ENCODE data around the gene GRHL3. TPM values are rescaled to one million over a fixed set of nuclear protein-coding genes. Genes with fewer than 3 reads are reported as not detected.
"Not testable (repeated sequence)": the region's sequence is repeated elsewhere in the genome, so short reads cannot be mapped to it uniquely, and the experiment has no call there.

GRHL3 gene
- polyA plus RNA-seq (ENCODE audit: insufficient read length in 3 of 3) = 1 to 10 TPM; 5.2 to 6.7 (median 5.5) TPM
- long read RNA-seq, donor 1 = 0 reads
- long read RNA-seq, donor 2, partial matches to known transcripts = 0 of 2 reads
- long read RNA-seq, donor 2, other reads (novel, unspliced or antisense) = 0 of 2 reads
- long read RNA-seq, donor 3 = 0 reads
- long read RNA-seq, donor 4 = 0 reads
- long read RNA-seq, donor 5, partial matches to known transcripts = 0 of 1 reads
- long read RNA-seq, donor 5, other reads (novel, unspliced or antisense) = 0 of 1 reads
- long read RNA-seq, donor 6 = 0 reads
- long read RNA-seq, donor 7, partial matches to known transcripts = 6 of 7 reads
- long read RNA-seq, donor 7, other reads (novel, unspliced or antisense) = 0 of 7 reads
- long read RNA-seq, donor 8 = 0 reads
- long read RNA-seq, donor 9, partial matches to known transcripts = 5 of 5 reads
- long read RNA-seq, donor 9, other reads (novel, unspliced or antisense) = 0 of 5 reads
- long read RNA-seq, donor 10, partial matches to known transcripts = 0 of 1 reads
- long read RNA-seq, donor 10, other reads (novel, unspliced or antisense) = 0 of 1 reads
- long read RNA-seq, donor 11 = 0 reads
- long read RNA-seq, donor 12, partial matches to known transcripts = 0 of 2 reads
- long read RNA-seq, donor 12, other reads (novel, unspliced or antisense) = 0 of 2 reads
- long read RNA-seq, donor 13, partial matches to known transcripts = 0 of 1 reads
- long read RNA-seq, donor 13, other reads (novel, unspliced or antisense) = 0 of 1 reads
- long read RNA-seq, donor 14 = 0 reads
- long read RNA-seq, donor 15, partial matches to known transcripts = 0 of 1 reads
- long read RNA-seq, donor 15, other reads (novel, unspliced or antisense) = 0 of 1 reads
- long read RNA-seq, donor 16 = 0 reads

DNA sequence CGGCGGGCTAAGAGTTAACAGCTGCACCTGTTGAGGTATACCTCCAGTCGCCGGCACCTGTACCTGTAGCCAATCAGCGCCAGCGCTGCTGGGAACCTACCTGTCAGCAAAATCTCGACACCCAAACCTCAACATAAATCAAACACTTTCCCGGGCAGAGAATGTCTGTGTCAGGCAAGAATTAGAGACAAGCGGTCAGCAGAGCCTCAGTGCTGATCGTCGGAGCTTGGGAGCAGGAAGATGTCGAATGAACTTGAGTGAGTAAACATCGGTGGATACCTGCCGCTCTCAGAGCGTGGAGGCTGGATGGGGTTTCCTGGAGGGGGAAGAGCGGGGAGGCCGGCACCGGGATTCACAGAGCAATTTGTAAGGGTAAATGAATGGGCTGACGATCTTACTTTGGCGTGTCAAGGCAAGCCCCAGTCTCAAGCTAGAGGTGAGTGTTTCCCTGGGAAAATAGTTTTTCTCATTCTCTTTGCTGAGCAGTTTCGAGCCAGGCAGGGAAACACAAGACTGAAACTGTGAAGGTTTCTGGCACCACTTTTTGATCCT, at the start of gene GRHL3:
Gene GRHL3, plus strand, starts transcription at position 46 of the 552 bp plus-strand sequence. Its CDS starts 195 bp downstream, at position 241.
- DNase-seq = peak; percentile 34

- not testable (repeated sequence) for DNase-seq
Observed at GRCh38 chr1:24274203-24275103, 44.7 kb upstream of the GRHL3 start.

DNA sequence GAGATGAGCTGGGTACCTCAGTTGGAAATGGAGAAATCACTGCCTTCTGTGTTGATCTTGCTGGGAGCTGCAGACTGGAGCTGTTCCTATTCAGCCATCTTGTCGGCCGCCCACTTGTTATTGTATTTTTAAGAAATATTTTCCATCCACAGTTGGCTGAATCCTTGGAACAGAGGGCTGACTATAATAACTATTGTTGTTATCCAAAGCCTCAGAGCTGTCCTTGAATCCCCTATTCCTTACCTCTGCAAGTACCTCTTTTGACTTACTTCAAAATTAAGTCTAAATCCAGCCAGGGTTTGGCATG, 44.1 kb upstream of the GRHL3 start:
- no peak for DNase-seq

DNA sequence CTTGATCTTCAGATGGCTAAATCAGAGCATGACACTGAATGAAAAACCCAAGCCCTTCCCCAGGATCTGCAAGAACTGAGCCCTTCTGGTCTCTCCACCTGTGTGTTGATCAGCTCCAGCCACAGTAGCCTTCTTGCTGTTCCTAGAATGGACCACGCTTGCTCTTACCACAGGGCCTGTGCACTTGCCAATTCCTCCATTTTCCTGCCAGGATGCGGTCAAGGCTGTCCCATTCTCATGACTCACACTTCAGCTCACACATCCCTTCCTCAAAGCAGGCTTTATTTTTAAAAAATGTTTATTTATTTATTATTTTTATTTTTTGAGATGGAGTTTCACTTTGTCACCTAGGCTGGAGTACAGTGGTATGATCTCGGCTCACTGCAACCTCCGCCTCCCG, 43.6 kb upstream of the GRHL3 start:
- no peak for DNase-seq

GRCh38 chr1:24276791-24277190, 42.4 kb upstream of the GRHL3 start:
- DNase-seq = no peak

GRCh38 chr1:24277420-24278169, 41.6 kb upstream of the GRHL3 start:
- no peak for DNase-seq

GRCh38 chr1:24278726-24279125, 40.4 kb upstream of the GRHL3 start:
- no peak for DNase-seq

DNA sequence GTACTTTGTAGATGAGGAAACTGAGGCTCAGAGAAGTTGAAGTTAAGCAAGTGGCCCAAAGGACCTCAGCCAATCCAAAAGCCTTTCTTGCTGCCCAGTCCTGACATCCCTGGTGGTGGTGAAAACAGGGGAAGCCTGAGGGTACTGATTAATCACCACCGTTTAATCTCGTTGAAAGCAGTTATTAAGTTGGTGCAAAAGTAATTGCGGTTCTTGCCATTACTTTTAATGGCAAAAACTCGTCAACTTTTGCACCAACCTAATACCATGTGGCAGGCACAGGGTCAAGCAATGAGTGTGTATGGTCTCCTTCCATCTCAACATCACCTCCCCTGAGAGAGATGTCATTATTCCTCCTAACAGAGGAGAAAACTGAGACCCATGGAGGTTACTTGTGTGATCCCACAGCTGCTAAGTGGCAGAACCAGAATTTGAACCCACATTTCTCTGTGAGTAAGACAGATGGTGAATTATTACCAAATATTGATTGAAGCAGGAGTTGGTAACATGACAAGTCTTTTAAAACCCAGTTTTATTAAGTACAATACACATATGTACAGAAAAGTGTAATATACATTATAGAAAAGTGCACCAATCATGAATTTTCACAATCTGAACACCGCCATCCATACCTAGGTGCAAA, 39.4 kb upstream of the GRHL3 start:
- no peak for DNase-seq

DNA sequence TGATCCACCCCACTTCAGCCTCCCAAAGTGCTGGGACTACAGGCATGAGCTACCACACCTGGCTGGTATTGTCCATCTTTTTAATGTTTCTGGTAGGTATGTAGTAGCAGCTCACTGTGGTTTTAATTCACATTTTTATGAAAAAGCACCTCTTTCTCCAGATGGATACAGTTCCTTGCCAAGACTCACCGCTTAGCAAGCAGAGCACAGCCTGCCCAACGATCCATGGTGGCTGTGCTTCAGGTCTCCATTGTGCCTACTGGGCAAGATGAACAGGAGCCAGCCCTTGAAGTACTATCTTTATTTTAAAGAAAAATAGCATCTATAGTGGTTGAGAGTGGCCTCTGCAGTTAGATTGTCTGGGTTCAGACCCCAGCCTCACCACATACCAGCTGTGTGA, 37.6 kb upstream of the GRHL3 start:
- no peak for DNase-seq

GRCh38 chr1:24282491-24282890, 36.7 kb upstream of the GRHL3 start:
- DNase-seq = no peak

- no peak for DNase-seq
Observed at GRCh38 chr1:24283326-24284155, 35.6 kb upstream of the GRHL3 start.

- no peak for DNase-seq
Observed at GRCh38 chr1:24284156-24284471, 35.0 kb upstream of the GRHL3 start.

DNA sequence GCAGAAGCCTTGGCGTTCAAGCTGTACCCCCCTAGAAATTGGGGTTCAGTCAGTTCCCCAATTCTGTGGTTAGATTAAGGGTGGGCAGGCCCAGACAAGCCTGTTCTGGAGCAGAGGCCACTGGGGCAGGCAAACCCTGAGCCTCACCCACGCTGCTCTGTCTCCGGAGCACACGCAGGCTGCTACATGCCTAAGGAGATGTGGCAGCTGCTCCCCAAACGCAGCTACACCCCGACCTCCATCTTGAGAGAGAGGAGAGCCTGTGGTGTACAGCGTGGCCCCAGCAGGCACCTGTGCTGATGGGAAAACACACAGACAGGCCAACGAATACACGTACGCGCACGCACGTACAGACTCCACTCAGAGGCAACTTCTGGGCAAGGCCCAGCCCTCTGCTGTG, 33.9 kb upstream of the GRHL3 start:
- no peak for DNase-seq

DNA sequence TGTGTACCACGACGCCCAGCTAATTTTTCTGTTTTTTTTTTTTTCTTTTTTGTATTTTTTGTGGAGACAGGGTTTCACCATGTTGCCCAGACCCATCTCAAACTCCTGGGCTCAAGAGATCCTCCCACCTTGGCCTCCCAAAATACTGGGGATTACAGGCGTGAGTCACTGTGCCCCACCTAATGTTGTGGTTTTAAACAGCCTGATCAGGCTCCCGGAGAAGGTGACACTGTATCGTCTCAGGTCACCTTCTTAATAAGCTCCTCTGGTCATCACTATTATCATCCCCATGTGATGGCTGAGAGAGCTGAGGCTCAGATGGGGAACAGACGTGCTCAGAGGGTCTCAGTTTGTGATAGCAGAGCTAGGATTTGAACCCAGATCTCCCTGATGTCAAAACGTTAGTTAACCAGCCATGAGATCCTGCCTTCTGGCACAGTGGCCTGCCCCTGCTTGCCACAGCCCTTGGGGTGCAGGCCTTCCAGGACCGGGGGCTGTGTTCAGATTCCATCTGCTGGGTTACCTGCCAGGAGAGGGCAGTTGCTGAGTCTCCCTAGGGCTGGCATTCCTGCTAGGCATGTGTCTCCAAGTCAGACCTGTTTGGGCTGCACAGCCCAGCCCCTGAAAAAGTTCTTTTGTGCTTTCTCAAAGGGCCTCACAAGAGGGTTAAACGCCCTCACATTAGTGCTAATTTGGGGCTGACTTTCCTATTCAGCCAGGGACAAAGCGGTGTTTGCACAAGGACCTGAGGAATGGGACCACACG, 32.7 kb upstream of the GRHL3 start:
- DNase-seq = no peak

GRCh38 chr1:24287779-24288178, 31.4 kb upstream of the GRHL3 start:
- not testable (repeated sequence) for DNase-seq

GRCh38 chr1:24288479-24288878, 30.7 kb upstream of the GRHL3 start:
- no peak for DNase-seq

DNA sequence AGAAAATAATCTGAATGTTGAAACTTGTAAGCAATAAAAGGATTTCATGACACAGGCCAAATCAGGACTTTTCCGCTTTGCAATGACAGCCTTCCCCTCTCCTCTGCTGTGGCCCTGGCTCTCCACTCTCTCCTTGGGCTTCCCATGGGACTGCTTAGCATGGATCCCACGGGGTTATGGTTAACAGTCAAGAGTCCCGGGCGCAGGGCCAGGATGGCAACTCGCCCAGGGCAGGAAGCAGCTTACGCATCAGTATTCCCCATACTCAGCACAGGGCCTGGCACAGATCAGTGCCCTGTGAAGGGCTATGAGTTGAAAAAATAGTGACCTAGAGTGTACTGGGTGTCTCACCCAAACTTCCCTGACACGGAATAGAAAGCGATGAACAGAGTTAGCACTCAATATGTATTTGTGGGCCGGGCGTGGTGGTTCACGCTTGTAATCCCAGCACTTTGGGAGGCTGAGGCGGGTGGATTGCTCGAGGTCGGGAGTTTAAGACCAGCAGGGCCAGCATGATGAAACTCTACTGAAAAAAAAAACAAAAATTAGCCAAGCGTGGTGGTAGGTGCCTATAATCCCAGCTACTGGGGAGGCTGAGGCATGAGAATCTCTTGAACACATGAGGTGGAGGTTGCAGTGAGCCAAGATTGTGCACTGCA, 29.1 kb upstream of the GRHL3 start:
- DNase-seq = no peak

- DNase-seq = no peak
Observed at GRCh38 chr1:24290933-24291487, 28.1 kb upstream of the GRHL3 start.
